CD4-positive, alpha-beta T cell (primary cell): ENCODE measurements around the gene CWC27. TPM values are rescaled to one million over a fixed set of nuclear protein-coding genes. Genes with fewer than 3 reads are reported as not detected.

Source experiments
- ATAC-seq: fragments of 200-7000 bp; cut with Tn5 transposase; one replicate; pipeline ENCODE4 v1.10.0; 2022; ENCODE audit warnings: mild to moderate bottlenecking; ENCODE audit not compliant: poor library complexity
- CTCF ChIA-PET: fragments of 350-600 bp; sonication (Branson Sonifier 250); formaldehyde crosslinking; loops from one replicate; lab custom pipeline; 2021; ENCODE audit warnings: antibody characterized with exemption, inconsistent platforms; lab: Charles Lee
- POLR2A ChIA-PET: fragments of 350-600 bp; sonication (Branson Sonifier 250); formaldehyde crosslinking; loops from one replicate; lab custom pipeline; 2021; ENCODE audit warnings: antibody characterized with exemption, inconsistent platforms; lab: Charles Lee
- DNase-seq, 14 experiments: peaks; one replicate each; pipeline ENCODE4 v3.0.0-alpha.2; 2013 to 2020; ENCODE audit warnings: mixed read lengths in 2 of 14
- H3K27ac ChIP-seq, 2 donors: one replicate each; pipeline versions ENCODE4 v1.5.1 to v1.7.0; 2013; ENCODE audit warnings: low read length in 2 of 2, low read depth in 1 of 2, mild to moderate bottlenecking in 1 of 2
- H3K27me3 ChIP-seq, 2 experiments: 1 replicate in 1 of 2; 2 replicates in 1 of 2; pipeline versions ENCODE4 v1.6.1 to v1.7.0; 2013; ENCODE audit warnings: low read length in 2 of 2, control low read depth in 1 of 2, mild to moderate bottlenecking in 1 of 2, moderate library complexity in 1 of 2; ENCODE audit not compliant: insufficient read depth in 2 of 2, control insufficient read depth in 1 of 2
- H3K36me3 ChIP-seq: one replicate; pipeline ENCODE4 v1.6.1; 2013; ENCODE audit warnings: low read length, control low read depth; ENCODE audit not compliant: insufficient read depth
- H3K4me1 ChIP-seq: one replicate; pipeline ENCODE4 v1.6.1; 2013; ENCODE audit warnings: low read length, control low read depth; ENCODE audit not compliant: insufficient read depth
- H3K4me3 ChIP-seq: one replicate; pipeline ENCODE4 v1.5.1; 2013; ENCODE audit warnings: mild to moderate bottlenecking, low read length, moderate library complexity
- H3K9me3 ChIP-seq, 2 experiments: 1 replicate in 1 of 2; 2 replicates in 1 of 2; pipeline versions ENCODE4 v1.6.1 to v1.7.0; 2013; ENCODE audit warnings: low read length in 2 of 2, mild to moderate bottlenecking in 2 of 2, control low read depth in 1 of 2, moderate library complexity in 1 of 2; ENCODE audit not compliant: control insufficient read depth in 1 of 2, insufficient read depth in 1 of 2
- H3K27ac Mint-ChIP-seq: one replicate; pipeline ENCODE4 v1.8.0; 2020; ENCODE audit warnings: mixed read lengths
- H3K27me3 Mint-ChIP-seq: one replicate; pipeline ENCODE4 v1.8.0; 2021; ENCODE audit warnings: mixed read lengths
- H3K36me3 Mint-ChIP-seq: one replicate; pipeline ENCODE4 v1.8.0; 2021; ENCODE audit warnings: low read depth, mixed read lengths
- H3K4me1 Mint-ChIP-seq: one replicate; pipeline ENCODE4 v1.8.0; 2021; ENCODE audit warnings: low read depth, mixed read lengths
- H3K4me3 Mint-ChIP-seq: one replicate; pipeline ENCODE4 v1.8.0; 2020; ENCODE audit warnings: mild to moderate bottlenecking, mixed read lengths
- H3K9me3 Mint-ChIP-seq: one replicate; pipeline ENCODE4 v1.8.0; 2020; ENCODE audit warnings: mixed read lengths
- intact Hi-C, 2 experiments: fragments of 100-400 bp; cut with DNase I in 1 of 2; cut with micrococcal nuclease in 1 of 2; formaldehyde crosslinking; loops; one replicate each; pipeline versions ENCODE4 v1.15.1 to v1.9.0; 2023 to 2025; cut with DNase I, micrococcal nuclease
- total RNA-seq, 174 experiments: library from RNA in 2 of 174; stranded (reverse) in 2 of 174; gene quantifications; one replicate each; pipeline ENCODE4 v1.2.3 and lab custom pipeline; 2021 to 2026
- TF ChIP-seq, protein P1 (sequence below): fragments of 200-600 bp; IDR thresholded peaks from one replicate; pipeline ENCODE4 v1.8.0; 2022; ENCODE audit warnings: antibody characterized with exemption, mild to moderate bottlenecking

The CWC27 gene
- total RNA-seq, 2 experiments from 2014 or later = 14.2 to 14.5 TPM

DNA sequence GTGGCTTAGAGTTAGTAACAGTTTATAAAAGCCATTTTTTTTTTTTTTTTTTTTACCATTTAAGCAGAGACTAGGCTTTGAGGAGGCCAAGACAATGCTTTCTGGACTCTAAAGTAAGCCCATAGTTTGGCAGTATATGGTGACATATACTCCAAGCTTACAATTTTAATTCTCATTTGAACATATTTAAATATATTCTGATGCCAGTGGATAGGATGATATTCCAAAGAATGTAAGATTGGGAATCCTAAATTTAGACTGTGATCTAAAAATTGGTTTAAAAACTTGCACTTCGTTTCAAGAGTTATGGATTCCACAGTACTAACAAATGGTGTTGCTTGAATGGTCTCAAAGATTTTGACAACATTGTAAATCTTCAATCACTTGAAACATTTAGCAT lies 112.1 kb downstream of the CWC27 start:
- DNase-seq = no peak
- H3K27me3 ChIP-seq = no peaks in the 10 kb centered on the region
- Mint-ChIP-seq H3K27me3 (no peaks in the 10 kb centered on the region), H3K4me1 (no peaks in the 10 kb centered on the region), H3K27ac (no peak overlapping the region), H3K36me3 (peaks cover 23% of the 10 kb centered on the region), H3K4me3 (no peak overlapping the region), H3K9me3 (no peaks in the 10 kb centered on the region)
- ChIA-PET CTCF (interaction anchor here (0.5 kb wide), 1 partner anchor 432 kb away, joined by 3 read pairs; no protein-coding TSS in a partner anchor), POLR2A (no interaction called here)
- no peak overlapping the region for H3K27ac ChIP-seq
- ATAC-seq = no peak
- intact Hi-C loops = no loop called here
- H3K4me3 ChIP-seq = no peak overlapping the region
- H3K36me3 ChIP-seq = no peaks in the 10 kb centered on the region
- H3K9me3 ChIP-seq = no peaks in the 10 kb centered on the region
- TF ChIP-seq, protein P1, sequence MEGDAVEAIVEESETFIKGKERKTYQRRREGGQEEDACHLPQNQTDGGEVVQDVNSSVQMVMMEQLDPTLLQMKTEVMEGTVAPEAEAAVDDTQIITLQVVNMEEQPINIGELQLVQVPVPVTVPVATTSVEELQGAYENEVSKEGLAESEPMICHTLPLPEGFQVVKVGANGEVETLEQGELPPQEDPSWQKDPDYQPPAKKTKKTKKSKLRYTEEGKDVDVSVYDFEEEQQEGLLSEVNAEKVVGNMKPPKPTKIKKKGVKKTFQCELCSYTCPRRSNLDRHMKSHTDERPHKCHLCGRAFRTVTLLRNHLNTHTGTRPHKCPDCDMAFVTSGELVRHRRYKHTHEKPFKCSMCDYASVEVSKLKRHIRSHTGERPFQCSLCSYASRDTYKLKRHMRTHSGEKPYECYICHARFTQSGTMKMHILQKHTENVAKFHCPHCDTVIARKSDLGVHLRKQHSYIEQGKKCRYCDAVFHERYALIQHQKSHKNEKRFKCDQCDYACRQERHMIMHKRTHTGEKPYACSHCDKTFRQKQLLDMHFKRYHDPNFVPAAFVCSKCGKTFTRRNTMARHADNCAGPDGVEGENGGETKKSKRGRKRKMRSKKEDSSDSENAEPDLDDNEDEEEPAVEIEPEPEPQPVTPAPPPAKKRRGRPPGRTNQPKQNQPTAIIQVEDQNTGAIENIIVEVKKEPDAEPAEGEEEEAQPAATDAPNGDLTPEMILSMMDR = no peak
- H3K4me1 ChIP-seq = no peaks in the 10 kb centered on the region

DNA sequence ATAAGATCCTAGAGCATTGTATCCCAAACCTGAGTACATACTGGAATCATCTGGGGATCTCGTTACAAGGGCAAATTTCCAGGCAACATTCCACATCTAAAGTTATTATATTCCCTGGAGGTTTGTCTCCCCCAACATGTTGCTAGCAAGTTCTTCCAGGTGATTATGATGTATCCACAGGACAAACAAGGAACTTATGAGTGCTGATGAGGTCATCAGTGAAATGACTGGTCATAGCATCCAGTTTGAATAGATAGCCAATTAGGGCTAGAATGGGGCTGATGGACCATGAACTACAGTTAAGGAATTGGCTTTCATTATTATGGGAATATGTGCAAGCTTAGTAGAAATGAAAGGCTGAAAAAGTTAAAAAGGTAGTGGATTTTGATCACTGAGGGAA lies 115.2 kb downstream of the CWC27 start:
- ChIA-PET POLR2A (no interaction called here), CTCF (no interaction called here)
- Histone ChIP-seq H3K27me3 (no peaks in the 10 kb centered on the region), H3K9me3 (no peaks in the 10 kb centered on the region), H3K36me3 (no peaks in the 10 kb centered on the region), H3K27ac (no peak overlapping the region), H3K4me1 (no peaks in the 10 kb centered on the region), H3K4me3 (no peak overlapping the region)
- no peaks in the 10 kb centered on the region for H3K4me1 Mint-ChIP-seq
- intact Hi-C loops = no loop called here
- TF ChIP-seq, protein P1 = no peak
- no peak overlapping the region for H3K4me3 Mint-ChIP-seq
- no peaks in the 10 kb centered on the region for H3K9me3 Mint-ChIP-seq
- no peak for ATAC-seq
- no peaks in the 10 kb centered on the region for H3K27me3 Mint-ChIP-seq
- H3K27ac Mint-ChIP-seq = no peak overlapping the region
- no peak for DNase-seq
- peaks cover 17% of the 10 kb centered on the region for H3K36me3 Mint-ChIP-seq

DNA sequence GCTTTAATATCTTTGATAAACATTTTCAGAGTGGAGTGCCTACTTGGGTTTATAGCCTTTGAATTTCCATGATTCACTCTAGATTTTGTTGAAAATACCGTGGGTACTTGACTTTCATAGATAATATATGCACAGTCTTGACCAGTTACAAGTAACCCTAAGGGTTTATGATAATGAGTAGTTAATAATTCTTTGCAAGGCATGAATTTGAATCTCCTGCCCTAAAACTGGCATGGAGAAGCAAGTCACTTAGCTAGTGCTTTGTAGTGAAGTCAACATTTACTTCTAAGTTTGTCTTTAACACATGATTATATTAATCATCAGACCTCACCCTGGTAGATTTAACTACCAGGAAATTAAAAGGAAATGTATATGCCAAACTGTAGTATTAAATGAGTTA lies 115.8 kb downstream of the CWC27 start:
- intact Hi-C loops = no loop called here
- H3K36me3 Mint-ChIP-seq = peaks cover 17% of the 10 kb centered on the region
- no peak overlapping the region for H3K4me3 ChIP-seq
- H3K4me1 ChIP-seq = no peaks in the 10 kb centered on the region
- no peak overlapping the region for H3K4me3 Mint-ChIP-seq
- DNase-seq = no peak
- H3K27me3 Mint-ChIP-seq = no peaks in the 10 kb centered on the region
- POLR2A ChIA-PET = no interaction called here
- TF ChIP-seq, protein P1 = no peak
- H3K27me3 ChIP-seq = no peaks in the 10 kb centered on the region
- no peaks in the 10 kb centered on the region for H3K4me1 Mint-ChIP-seq
- H3K36me3 ChIP-seq = no peaks in the 10 kb centered on the region
- no peak overlapping the region for H3K27ac ChIP-seq
- H3K9me3 ChIP-seq = no peaks in the 10 kb centered on the region
- H3K9me3 Mint-ChIP-seq = no peaks in the 10 kb centered on the region
- CTCF ChIA-PET = no interaction called here
- ATAC-seq = no peak
- H3K27ac Mint-ChIP-seq = no peak overlapping the region
